GM12878 (cell line): Measurements from ENCODE around the gene SPP2. TPM values are rescaled to one million over a fixed set of nuclear protein-coding genes. Genes with fewer than 3 reads are reported as not detected.

Experiments
- ATAC-seq: fragments of 200-7000 bp; cut with Tn5 transposase; 3 replicates; pipeline ENCODE4 v1.9.1; 2020; ENCODE audit warnings: mild to moderate bottlenecking, moderate library complexity
- BruUV-seq: library from RNA; stranded (reverse); fragments of 400-500 nt; replicated peaks from 2 replicates; lab custom pipeline; 2021; lab: Mats Ljungman, UMichigan
- CTCF ChIA-PET: fragments of 300-600 bp; sonication (Branson Sonifier 250); formaldehyde crosslinking; extraction: SDS; loops from one replicate; lab custom pipeline; 2021; ENCODE audit warnings: inconsistent platforms; lab: Yijun Ruan, JAX
- POLR2A ChIA-PET: fragments of 350-600 bp; formaldehyde crosslinking; extraction: SDS; loops from one replicate; lab custom pipeline; 2021; ENCODE audit warnings: inconsistent platforms; lab: Charles Lee
- RAD21 ChIA-PET: fragments of 300-600 bp; sonication (Branson Sonifier 250); formaldehyde crosslinking; loops from one replicate; lab custom pipeline; 2023; ENCODE audit warnings: antibody characterized with exemption; ENCODE audit not compliant: unreplicated experiment; lab: Charles Lee
- SMC1A ChIA-PET: fragments of 300-600 bp; sonication (Branson Sonifier 250); formaldehyde crosslinking; loops from one replicate; lab custom pipeline; 2023; ENCODE audit not compliant: unreplicated experiment, uncharacterized antibody; lab: Charles Lee
- DNase-seq: peaks from one replicate; pipeline ENCODE4 v3.0.0-alpha.2; 2011; ENCODE audit warnings: low read depth, low spot score
- FAIRE-seq: peaks from 3 replicates; lab custom pipeline; 2011; peaks lifted over from hg19 to GRCh38; lab: Jason Lieb, UNC
- H2AFZ ChIP-seq: 2 replicates; pipeline ENCODE4 v1.6.0; 2011; ENCODE audit warnings: low read depth, low read length, control low read depth; ENCODE audit not compliant: control insufficient read depth
- H3K27ac ChIP-seq: 2 replicates; pipeline ENCODE4 v1.5.1; 2011; ENCODE audit warnings: control low read depth; ENCODE audit not compliant: control insufficient read depth, insufficient read depth
- H3K27me3 ChIP-seq, 2 experiments: replicated peaks in 1 of 2; 2 replicates each; pipeline versions ENCODE4 v1.6.0 to v1.6.1; 2011; ENCODE audit warnings: low read length in 1 of 2; ENCODE audit not compliant: control insufficient read depth in 2 of 2, insufficient read depth in 2 of 2
- H3K36me3 ChIP-seq, 2 experiments: 2 replicates each; pipeline ENCODE4 v1.5.1; 2011; ENCODE audit warnings: low read length in 1 of 2; ENCODE audit not compliant: control insufficient read depth in 2 of 2, insufficient read depth in 2 of 2
- H3K4me1 ChIP-seq: 2 replicates; pipeline ENCODE4 v1.6.1; 2011; ENCODE audit warnings: mild to moderate bottlenecking, low read length, moderate library complexity, mixed read lengths; ENCODE audit not compliant: control insufficient read depth, insufficient read depth
- H3K4me2 ChIP-seq: 2 replicates; pipeline ENCODE4 v1.6.0; 2011; ENCODE audit warnings: control low read depth; ENCODE audit not compliant: control insufficient read depth, insufficient read depth
- H3K4me3 ChIP-seq: fragments of 200-600 bp; sonication (generic); 2 replicates; pipeline ENCODE4 v1.5.1; 2016
- H3K79me2 ChIP-seq: 2 replicates; pipeline ENCODE4 v1.6.0; 2011; ENCODE audit warnings: low read length; ENCODE audit not compliant: control insufficient read depth, insufficient read depth
- H3K9ac ChIP-seq: 2 replicates; pipeline ENCODE4 v1.8.0; 2011; ENCODE audit warnings: low read length, control low read depth, mixed read lengths; ENCODE audit not compliant: control insufficient read depth, insufficient read depth
- H3K9me3 ChIP-seq: replicated peaks from 3 replicates; pipeline ENCODE4 v1.5.1; 2011; ENCODE audit warnings: mild to moderate bottlenecking, low read length; ENCODE audit not compliant: control insufficient read depth, insufficient read depth
- H4K20me1 ChIP-seq: 2 replicates; pipeline ENCODE4 v1.6.0; 2011; ENCODE audit not compliant: control insufficient read depth, insufficient read depth
- ATF2 ChIP-seq: IDR thresholded peaks from 2 replicates; pipeline ENCODE4 v1.6.1; 2012; ENCODE audit warnings: low read length, inconsistent platforms
- ATF7 ChIP-seq: fragments of 450-650 bp; IDR thresholded peaks from 2 replicates; pipeline ENCODE4 v1.6.1; 2016; ENCODE audit warnings: low read depth, mild to moderate bottlenecking
- CHD4 ChIP-seq: fragments of 200-600 bp; sonication (generic); IDR thresholded peaks from 2 replicates; pipeline ENCODE4 v1.6.1; 2016; ENCODE audit warnings: mild to moderate bottlenecking
- CREM ChIP-seq: IDR thresholded peaks from 2 replicates; pipeline ENCODE4 v1.6.1; 2014; ENCODE audit warnings: antibody characterized with exemption, low read depth
- ESRRA ChIP-seq: IDR thresholded peaks from 2 replicates; pipeline ENCODE4 v1.6.1; 2012; ENCODE audit warnings: mild to moderate bottlenecking, low read length, improper control_type of control experiment
- GABPA ChIP-seq: IDR thresholded peaks from 2 replicates; pipeline ENCODE4 v1.6.1; 2014; ENCODE audit warnings: antibody characterized with exemption, low read depth, mild to moderate bottlenecking, inconsistent platforms
- JUNB ChIP-seq: IDR thresholded peaks from 2 replicates; pipeline ENCODE4 v1.6.1; 2016; ENCODE audit warnings: antibody characterized with exemption, mild to moderate bottlenecking
- NFXL1 ChIP-seq: fragments of 450-650 bp; IDR thresholded peaks from 2 replicates; pipeline ENCODE4 v1.6.1; 2017; ENCODE audit warnings: antibody characterized with exemption, mild to moderate bottlenecking, borderline replicate concordance
- NRF1 ChIP-seq: conservative IDR thresholded peaks from 2 replicates; pipeline ENCODE4 v1.6.1; 2011; ENCODE audit warnings: mild to moderate bottlenecking, low read depth, low read length, improper control_type of control experiment
- PAX8 ChIP-seq: fragments of 450-650 bp; IDR thresholded peaks from 2 replicates; pipeline ENCODE4 v1.6.1; 2017; ENCODE audit warnings: mild to moderate bottlenecking, moderate library complexity
- RAD51 ChIP-seq: fragments of 450-650 bp; IDR thresholded peaks from 2 replicates; pipeline ENCODE4 v1.6.1; 2016; ENCODE audit warnings: moderate library complexity, mild to moderate bottlenecking, inconsistent platforms
- RELA ChIP-seq: fragments of 450-650 bp; IDR thresholded peaks from 2 replicates; pipeline ENCODE4 v1.8.0; 2014; ENCODE audit warnings: borderline replicate concordance; ENCODE audit not compliant: partially characterized antibody
- ZBTB40 ChIP-seq: fragments of 450-650 bp; IDR thresholded peaks from 2 replicates; pipeline ENCODE4 v1.6.1; 2016; ENCODE audit warnings: mild to moderate bottlenecking, moderate library complexity, borderline replicate concordance
- ZNF274 ChIP-seq: IDR thresholded peaks from one replicate; pipeline ENCODE4 v1.8.0; 2011; ENCODE audit not compliant: insufficient read length, insufficient read depth
- ZSCAN29 ChIP-seq: fragments of 450-650 bp; IDR thresholded peaks from 2 replicates; pipeline ENCODE4 v1.6.1; 2017; ENCODE audit warnings: mild to moderate bottlenecking, moderate library complexity
- WGBS: methylation state at CpG from one replicate; pipeline ENCODE4 v1.1.6; 2016; ENCODE audit warnings: low lambda C conversion rate; ENCODE audit not compliant: insufficient replicate concordance, insufficient coverage; ENCODE audit errors: missing lambda C conversion rate; 5-methylcytosine and 5-hydroxymethylcytosine counted together
- in situ Hi-C: fragments of 300-500 bp; cut with MboI; formaldehyde crosslinking; loops from 9 replicates; pipeline ENCODE4 v1.14.3; 2018; ENCODE audit warnings: mixed read lengths
- intact Hi-C: fragments of 100-400 bp; cut with micrococcal nuclease; formaldehyde crosslinking; loops from one replicate; pipeline ENCODE4 v1.14.2; 2022; ENCODE audit not compliant: unreplicated experiment
- polyA plus RNA-seq, 11 experiments: library from polyadenylated mRNA; depleted of rRNA in 4 of 11; unstranded in 6 of 11; stranded (reverse) in 5 of 11; fragments of >200 nt; fragmentation: Nextera tagmentation in 4 of 11; fragmentation: Illumina TruSeq in 1 of 11; extraction: Ambion mirVana in 4 of 11; extraction: Trizol in 1 of 11; gene quantifications; 1 replicate in 1 of 11; 2 replicates in 10 of 11; pipeline versions ENCODE4 v1.2.1 to v1.2.3, GENCODE V29; 2011 to 2016; ENCODE audit warnings: inconsistent platforms in 2 of 11, missing spikeins in 2 of 11, low read depth in 1 of 11
- total RNA-seq, 4 experiments: library from RNA; depleted of rRNA in 3 of 4; stranded (reverse); fragments of >200 nt in 3 of 4; fragmentation: Illumina TruSeq in 1 of 4; extraction: Trizol in 1 of 4; gene quantifications; 2 replicates each; pipeline versions ENCODE4 v1.2.1 to v1.2.3, GENCODE V29; 2013 to 2021

Gene SPP2
- total and polyA plus RNA-seq, 10 of the 15 experiments (the other 5 are each of a cell fraction or from before 2014, with no cell fraction given) = not detected

DNA sequence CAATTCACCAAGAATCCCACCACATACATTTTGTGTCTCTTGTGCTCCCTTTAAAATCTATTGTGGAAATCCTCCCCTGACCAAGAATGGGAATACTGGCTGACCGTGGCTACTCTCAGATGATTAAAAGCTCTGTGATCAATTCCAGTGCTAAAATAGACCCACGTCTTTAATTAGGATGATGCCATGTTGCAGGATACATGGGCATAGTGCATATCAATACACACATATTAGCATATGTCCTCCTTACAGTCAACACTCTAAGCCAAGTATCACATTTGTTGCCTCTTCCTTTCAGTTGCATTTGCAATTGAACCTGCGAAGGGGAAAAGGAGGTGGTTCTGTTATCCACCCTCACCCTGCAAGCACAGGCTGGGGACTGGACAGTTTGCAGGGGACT is 41.8 kb downstream of the SPP2 start:
- SMC1A ChIA-PET = no interaction called here
- TF ChIP-seq ATF7 (no peak), ZSCAN29 (no peak), GABPA (no peak), ESRRA (no peak), JUNB (no peak), CREM (no peak), RAD51 (no peak), RELA (no peak), ATF2 (no peak), PAX8 (no peak), NRF1 (no peak), NFXL1 (no peak), ZNF274 (no peak), CHD4 (no peak), ZBTB40 (no peak)
- CTCF ChIA-PET = no interaction called here
- intact Hi-C loops (no loop called here), in situ Hi-C loops (no loop called here)
- DNase-seq (no peak), ATAC-seq (no peak), FAIRE-seq (no peak)
- RAD21 ChIA-PET = no interaction called here
- POLR2A ChIA-PET = no interaction called here
- no peak overlapping the region for H3K4me2 ChIP-seq
- no TSS peak for BruUV-seq
- no peaks in the 10 kb centered on the region for H3K27me3 ChIP-seq
- H3K27ac ChIP-seq = no peak overlapping the region
- H2AFZ ChIP-seq = no peak overlapping the region
- H3K9ac ChIP-seq = no peak overlapping the region
- H3K4me1 ChIP-seq = no peaks in the 10 kb centered on the region
- H3K9me3 ChIP-seq = no peaks in the 10 kb centered on the region
- WGBS = 0% methylated on average over 3 of the region's 3 CpGs
- H3K4me3 ChIP-seq = no peak overlapping the region
- no peaks in the 10 kb centered on the region for H3K79me2 ChIP-seq
- no peaks in the 10 kb centered on the region for H3K36me3 ChIP-seq
- no peaks in the 10 kb centered on the region for H4K20me1 ChIP-seq
